B cell (primary cell): ENCODE data around the gene KPNA6. TPM values are rescaled to one million over a fixed set of nuclear protein-coding genes. Genes with fewer than 3 reads are reported as not detected.
A peak's percentile ranks its signal among the peaks of the same experiment; 100 is the strongest.

Experiments used
- ATAC-seq: fragments of 200-7000 bp; cut with Tn5 transposase; one replicate; pipeline ENCODE4 v1.10.0; 2021; ENCODE audit warnings: low read depth, mild to moderate bottlenecking, moderate number of reproducible peaks, moderate library complexity
- CTCF ChIA-PET: fragments of 350-600 bp; sonication (Branson Sonifier 250); formaldehyde crosslinking; loops from one replicate; lab custom pipeline; 2021; ENCODE audit warnings: antibody characterized with exemption, inconsistent platforms; lab: Charles Lee
- POLR2A ChIA-PET: fragments of 350-600 bp; sonication (Branson Sonifier 250); formaldehyde crosslinking; loops from one replicate; lab custom pipeline; 2021; ENCODE audit warnings: antibody characterized with exemption; lab: Charles Lee
- DNase-seq: peaks from one replicate; pipeline ENCODE4 v3.0.0; 2013
- H2AFZ ChIP-seq: 2 replicates; pipeline ENCODE4 v1.6.1; 2012; ENCODE audit warnings: mild to moderate bottlenecking, low read depth, low read length; ENCODE audit not compliant: insufficient read depth, poor library complexity, severe bottlenecking
- H3K27ac ChIP-seq, 2 donors: 1 replicate in 1 of 2; 2 replicates in 1 of 2; pipeline ENCODE4 v1.5.1; 2012 to 2013; ENCODE audit warnings: low read length in 2 of 2, mild to moderate bottlenecking in 2 of 2, moderate library complexity in 1 of 2
- H3K27me3 ChIP-seq, 4 experiments: fragments of 200-600 bp in 1 of 4; sonication (generic) in 1 of 4; replicated peaks in 1 of 4; 1 replicate in 2 of 4; 2 replicates in 2 of 4; pipeline versions ENCODE4 v1.6.1 to v1.7.0; 2013 to 2016; ENCODE audit warnings: low read length in 3 of 4, mild to moderate bottlenecking in 2 of 4, mixed read lengths in 1 of 4, moderate library complexity in 1 of 4; ENCODE audit not compliant: insufficient read depth in 4 of 4, control insufficient read depth in 3 of 4; ENCODE audit errors: control extremely low read depth in 1 of 4
- H3K36me3 ChIP-seq, 2 experiments: replicated peaks in 1 of 2; 1 replicate in 1 of 2; 2 replicates in 1 of 2; pipeline versions ENCODE4 v1.6.1 to v1.7.1; 2013; ENCODE audit warnings: low read length in 1 of 2; ENCODE audit not compliant: insufficient read depth in 2 of 2, control insufficient read depth in 1 of 2; ENCODE audit errors: control extremely low read depth in 1 of 2, extremely low read depth in 1 of 2
- H3K4me1 ChIP-seq, 2 donors: fragments of 200-600 bp in 1 of 2; sonication (generic) in 1 of 2; 1 replicate in 1 of 2; 2 replicates in 1 of 2; pipeline versions ENCODE4 v1.5.1 to v1.6.1; 2013 to 2017; ENCODE audit warnings: low read length in 2 of 2; ENCODE audit not compliant: control insufficient read depth in 2 of 2, insufficient read depth in 2 of 2
- H3K4me2 ChIP-seq: replicated peaks from 2 replicates; pipeline ENCODE3; 2012; ENCODE audit warnings: mild to moderate bottlenecking, low read depth, low read length; ENCODE audit not compliant: poor library complexity, severe bottlenecking
- H3K4me3 ChIP-seq, 5 experiments: fragments of 200-600 bp in 1 of 5; sonication (generic) in 1 of 5; 1 replicate in 3 of 5; 2 replicates in 2 of 5; pipeline versions ENCODE4 v1.5.1 to v1.7.0; 2011 to 2016; ENCODE audit warnings: low read length in 4 of 5, mild to moderate bottlenecking in 4 of 5, low read depth in 2 of 5, control low read depth in 1 of 5, moderate library complexity in 1 of 5; ENCODE audit not compliant: insufficient read depth in 1 of 5; ENCODE audit errors: control extremely low read depth in 1 of 5, extremely low read depth in 1 of 5
- H3K79me2 ChIP-seq: fragments of 200-600 bp; sonication (generic); one replicate; pipeline ENCODE4 v1.6.0; 2016; ENCODE audit warnings: low read length; ENCODE audit not compliant: control insufficient read depth, insufficient read depth
- H3K9ac ChIP-seq: fragments of 200-600 bp; sonication (generic); 2 replicates; pipeline ENCODE4 v1.6.1; 2017; ENCODE audit warnings: mild to moderate bottlenecking, low read length, moderate library complexity
- H3K9me3 ChIP-seq, 3 donors: one replicate each; pipeline versions ENCODE4 v1.6.1 to v1.7.1; 2013; ENCODE audit warnings: low read length in 2 of 3; ENCODE audit not compliant: control insufficient read depth in 2 of 3, insufficient read depth in 1 of 3; ENCODE audit errors: control extremely low read depth in 1 of 3
- H4K20me1 ChIP-seq: 2 replicates; pipeline ENCODE4 v1.6.0; 2012; ENCODE audit warnings: mild to moderate bottlenecking, low read length; ENCODE audit not compliant: insufficient read depth, control insufficient read depth, poor library complexity, severe bottlenecking
- H3K27ac Mint-ChIP-seq: one replicate; pipeline ENCODE4 v1.8.0; 2021; ENCODE audit warnings: mixed read lengths
- H3K27me3 Mint-ChIP-seq: one replicate; pipeline ENCODE4 v1.8.0; 2021; ENCODE audit warnings: mixed read lengths
- H3K4me1 Mint-ChIP-seq: one replicate; pipeline ENCODE4 v1.8.0; 2021; ENCODE audit warnings: mixed read lengths
- H3K4me3 Mint-ChIP-seq: one replicate; pipeline ENCODE4 v1.8.0; 2021; ENCODE audit warnings: mixed read lengths
- H3K9me3 Mint-ChIP-seq: one replicate; pipeline ENCODE4 v1.8.0; 2022; ENCODE audit warnings: mixed read lengths; ENCODE audit not compliant: insufficient read depth
- EZH2 ChIP-seq: IDR thresholded peaks from 2 replicates; pipeline ENCODE4 v1.6.1; 2012; ENCODE audit warnings: borderline replicate concordance, low read depth, mild to moderate bottlenecking, moderate library complexity, low read length; ENCODE audit not compliant: insufficient read depth, poor library complexity, severe bottlenecking
- WGBS: methylation state at CpG from one replicate; pipeline ENCODE4 v1.1.5; 2013; ENCODE audit warnings: missing lambda C conversion rate; ENCODE audit not compliant: insufficient coverage; 5-methylcytosine and 5-hydroxymethylcytosine counted together
- intact Hi-C: fragments of 100-400 bp; cut with micrococcal nuclease; formaldehyde crosslinking; loops from one replicate; pipeline ENCODE4 v1.10.0; 2022
- polyA plus RNA-seq: library from polyadenylated mRNA; depleted of rRNA; stranded (reverse); fragments of >200 nt; gene quantifications from 2 replicates; pipeline ENCODE4 v1.2.3, GENCODE V29; 2012
- total RNA-seq, 2 donors: library from RNA; stranded (reverse); fragments of 120-200 nt in 1 of 2; gene quantifications; 1 replicate in 1 of 2; 2 replicates in 1 of 2; pipeline versions ENCODE4 v1.2.3 to v1.2.4, GENCODE V29; 2013 to 2022
- TF ChIP-seq, protein P1 (sequence below): fragments of 200-600 bp; IDR thresholded peaks from one replicate; pipeline ENCODE4 v1.8.0; 2022; ENCODE audit warnings: antibody characterized with exemption, mild to moderate bottlenecking

KPNA6 gene
- total and polyA plus RNA-seq, 2 donors (not counting 1 experiment from before 2014, with no cell fraction given) = 14.0 to 49.9 TPM

DNA sequence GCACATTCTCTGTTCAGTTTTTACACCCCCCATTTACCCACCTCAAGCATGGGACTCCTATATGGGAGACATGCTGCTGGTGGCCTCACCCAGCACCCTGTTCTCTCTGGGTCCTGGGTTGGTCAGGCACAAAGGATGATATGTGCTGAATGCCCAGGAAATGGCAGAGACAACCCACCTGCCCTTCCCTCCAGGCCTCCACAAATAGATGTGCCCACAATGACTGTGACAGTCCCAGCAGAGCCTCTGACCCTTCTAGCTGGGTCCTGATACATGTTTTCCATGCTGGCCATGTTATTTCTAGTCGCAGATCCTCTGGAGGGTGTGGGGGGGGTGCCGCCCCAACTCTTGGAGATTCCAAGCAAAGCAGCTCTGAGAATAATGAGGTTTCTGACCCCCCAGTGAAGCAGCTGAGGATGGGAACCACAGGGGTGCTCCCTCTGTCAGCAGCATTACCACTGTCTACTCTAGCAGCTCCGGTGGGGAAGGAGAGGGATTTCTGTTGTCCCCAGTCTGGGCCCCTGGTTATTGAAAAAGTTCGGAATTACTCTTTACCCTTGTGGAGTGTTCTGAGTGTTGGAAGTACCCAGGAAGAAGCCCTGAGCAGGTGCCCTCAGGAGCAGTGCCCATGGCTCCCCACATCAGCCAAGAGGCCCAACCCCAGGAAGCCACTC, 91.3 kb downstream of the KPNA6 start:
- CTCF ChIA-PET = interaction anchor here (1.0 to 3.9 kb wide), 3 partner anchors 17 to 39 kb away, joined by 3 to 20 read pairs (median 3); partner anchors contain the start of gene TXLNA
- peaks cover 24% of the 10 kb centered on the region for H3K4me1 Mint-ChIP-seq

More for the DNA sequence above, 91.3 kb downstream of the KPNA6 start:
- Histone ChIP-seq H3K4me3 (no peak overlapping the region), H3K79me2 (no peaks in the 10 kb centered on the region), H3K27ac (peak overlapping the region in 1 of 2 donors; percentile 88), H3K36me3 (peaks cover 2 to 28% of the 10 kb centered on the region in 2 experiments), H3K9ac (no peak overlapping the region), H2AFZ (no peak overlapping the region), H4K20me1 (no peaks in the 10 kb centered on the region), H3K4me2 (no peak overlapping the region), H3K27me3 (no peaks in the 10 kb centered on the region), H3K4me1 (peaks cover 12 to 29% of the 10 kb centered on the region in 2 donors), H3K9me3 (no peaks in the 10 kb centered on the region)
- ATAC-seq = no peak
- Mint-ChIP-seq H3K4me3 (no peak overlapping the region), H3K9me3 (no peaks in the 10 kb centered on the region), H3K27me3 (no peaks in the 10 kb centered on the region), H3K27ac (no peak overlapping the region)
- POLR2A ChIA-PET = interaction anchor here (1.2 kb wide), 1 partner anchor 91 kb away, joined by 4 read pairs; the partner anchor contains the start of gene KPNA6
- TF ChIP-seq, protein P1, sequence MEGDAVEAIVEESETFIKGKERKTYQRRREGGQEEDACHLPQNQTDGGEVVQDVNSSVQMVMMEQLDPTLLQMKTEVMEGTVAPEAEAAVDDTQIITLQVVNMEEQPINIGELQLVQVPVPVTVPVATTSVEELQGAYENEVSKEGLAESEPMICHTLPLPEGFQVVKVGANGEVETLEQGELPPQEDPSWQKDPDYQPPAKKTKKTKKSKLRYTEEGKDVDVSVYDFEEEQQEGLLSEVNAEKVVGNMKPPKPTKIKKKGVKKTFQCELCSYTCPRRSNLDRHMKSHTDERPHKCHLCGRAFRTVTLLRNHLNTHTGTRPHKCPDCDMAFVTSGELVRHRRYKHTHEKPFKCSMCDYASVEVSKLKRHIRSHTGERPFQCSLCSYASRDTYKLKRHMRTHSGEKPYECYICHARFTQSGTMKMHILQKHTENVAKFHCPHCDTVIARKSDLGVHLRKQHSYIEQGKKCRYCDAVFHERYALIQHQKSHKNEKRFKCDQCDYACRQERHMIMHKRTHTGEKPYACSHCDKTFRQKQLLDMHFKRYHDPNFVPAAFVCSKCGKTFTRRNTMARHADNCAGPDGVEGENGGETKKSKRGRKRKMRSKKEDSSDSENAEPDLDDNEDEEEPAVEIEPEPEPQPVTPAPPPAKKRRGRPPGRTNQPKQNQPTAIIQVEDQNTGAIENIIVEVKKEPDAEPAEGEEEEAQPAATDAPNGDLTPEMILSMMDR = no peak
- no peak for TF ChIP-seq EZH2
- intact Hi-C loops = no loop called here
- no peak for DNase-seq
- 95% methylated on average over 2 of the region's 4 CpGs for WGBS
